IMR-90 (cell line): ENCODE results near the gene STAMBPL1. TPM values are rescaled to one million over a fixed set of nuclear protein-coding genes. Genes with fewer than 3 reads are reported as not detected.

Experiments
- ATAC-seq: fragments of 200-7000 bp; cut with Tn5 transposase; 2 replicates; pipeline ENCODE4 v1.9.1; 2020; ENCODE audit warnings: low read depth, mild to moderate bottlenecking, moderate library complexity
- BruUV-seq: library from RNA; stranded (reverse); fragments of 400-500 nt; replicated peaks from 2 replicates; lab custom pipeline; 2021; lab: Mats Ljungman, UMichigan
- CTCF ChIA-PET: fragments of 300-600 bp; formaldehyde crosslinking; extraction: SDS; loops from one replicate; lab custom pipeline; 2021; ENCODE audit warnings: antibody characterized with exemption; lab: Yijun Ruan, JAX
- POLR2A ChIA-PET: fragments of 300-600 bp; sonication (Branson Sonifier 250); formaldehyde crosslinking; loops from one replicate; lab custom pipeline; 2022; ENCODE audit warnings: antibody characterized with exemption; ENCODE audit not compliant: unreplicated experiment; lab: Charles Lee
- DNase-seq: peaks from one replicate; pipeline ENCODE4 v3.0.0; 2013
- H2AFZ ChIP-seq: replicated peaks from 2 replicates; pipeline ENCODE3; 2013; ENCODE audit warnings: low read length, mild to moderate bottlenecking; ENCODE audit not compliant: poor library complexity
- H2AK5ac ChIP-seq: 2 replicates; pipeline ENCODE4 v1.6.1; 2013; ENCODE audit warnings: low read depth, low read length, inconsistent platforms
- H2AK9ac ChIP-seq: replicated peaks from 2 replicates; pipeline ENCODE3; 2013; ENCODE audit warnings: mild to moderate bottlenecking, low read depth, low read length, moderate library complexity; ENCODE audit not compliant: poor library complexity
- H2BK120ac ChIP-seq: 2 replicates; pipeline ENCODE4 v1.6.1; 2013; ENCODE audit warnings: low read depth, low read length, inconsistent platforms
- H2BK15ac ChIP-seq: 3 replicates; pipeline ENCODE4 v1.6.1; 2013; ENCODE audit warnings: low read depth, low read length, inconsistent platforms
- H2BK20ac ChIP-seq: 2 replicates; pipeline ENCODE4 v1.6.1; 2013; ENCODE audit warnings: low read depth, mild to moderate bottlenecking, inconsistent platforms, low read length, moderate library complexity
- H2BK5ac ChIP-seq: 2 replicates; pipeline ENCODE4 v1.6.1; 2013; ENCODE audit warnings: mild to moderate bottlenecking, low read depth, low read length, inconsistent platforms; ENCODE audit not compliant: poor library complexity, severe bottlenecking
- H3K14ac ChIP-seq: replicated peaks from 2 replicates; pipeline ENCODE4 v1.6.1; 2013; ENCODE audit warnings: low read depth, low read length, inconsistent platforms
- H3K18ac ChIP-seq: 2 replicates; pipeline ENCODE4 v1.6.1; 2013; ENCODE audit warnings: low read depth, low read length, control low read depth
- H3K23ac ChIP-seq: 2 replicates; pipeline ENCODE4 v1.6.1; 2013; ENCODE audit warnings: low read depth, low read length, inconsistent platforms
- H3K27ac ChIP-seq: 2 replicates; pipeline ENCODE4 v1.5.1; 2013; ENCODE audit warnings: mild to moderate bottlenecking, control low read depth, low read length; ENCODE audit not compliant: insufficient read depth
- H3K27me3 ChIP-seq: 2 replicates; pipeline ENCODE4 v1.6.1; 2013; ENCODE audit warnings: low read length; ENCODE audit not compliant: control insufficient read depth, insufficient read depth
- H3K36me3 ChIP-seq: 2 replicates; pipeline ENCODE4 v1.6.1; 2013; ENCODE audit warnings: low read length, mixed read lengths; ENCODE audit not compliant: control insufficient read depth, insufficient read depth
- H3K4ac ChIP-seq: 2 replicates; pipeline ENCODE4 v1.6.1; 2013; ENCODE audit warnings: low read depth, low read length, inconsistent platforms
- H3K4me1 ChIP-seq: 2 replicates; pipeline ENCODE4 v1.6.1; 2013; ENCODE audit warnings: low read length, mixed read lengths; ENCODE audit not compliant: control insufficient read depth, insufficient read depth
- H3K4me2 ChIP-seq: 2 replicates; pipeline ENCODE4 v1.6.1; 2013; ENCODE audit warnings: low read depth, mild to moderate bottlenecking, control low read depth, low read length, moderate library complexity
- H3K4me3 ChIP-seq: 2 replicates; pipeline ENCODE4 v1.5.1; 2013; ENCODE audit warnings: low read depth, mild to moderate bottlenecking, control low read depth, low read length, moderate library complexity; ENCODE audit not compliant: insufficient read depth
- H3K56ac ChIP-seq: 2 replicates; pipeline ENCODE4 v1.6.1; 2013; ENCODE audit warnings: low read length, inconsistent platforms; ENCODE audit not compliant: insufficient read depth; ENCODE audit errors: extremely low read depth
- H3K79me1 ChIP-seq, 2 experiments: 2 replicates each; pipeline ENCODE4 v1.6.1; 2013; ENCODE audit warnings: low read length in 2 of 2, inconsistent platforms in 1 of 2, low read depth in 1 of 2
- H3K9ac ChIP-seq: 2 replicates; pipeline ENCODE4 v1.6.1; 2013; ENCODE audit warnings: low read depth, low read length, control low read depth
- H3K9me1 ChIP-seq: 2 replicates; pipeline ENCODE4 v1.6.1; 2013; ENCODE audit warnings: low read length, inconsistent platforms; ENCODE audit not compliant: insufficient read depth
- H3K9me3 ChIP-seq: 2 replicates; pipeline ENCODE4 v1.6.1; 2013; ENCODE audit warnings: low read length; ENCODE audit not compliant: control insufficient read depth, insufficient read depth
- H4K20me1 ChIP-seq: 2 replicates; pipeline ENCODE4 v1.6.1; 2013; ENCODE audit warnings: low read length, inconsistent platforms; ENCODE audit not compliant: insufficient read depth
- H4K5ac ChIP-seq: 2 replicates; pipeline ENCODE4 v1.6.1; 2013; ENCODE audit warnings: mild to moderate bottlenecking, low read depth, low read length, control low read depth
- H4K8ac ChIP-seq, 2 experiments: 2 replicates each; pipeline ENCODE4 v1.6.1; 2013; ENCODE audit warnings: low read depth in 2 of 2, low read length in 2 of 2, control low read depth in 1 of 2, inconsistent platforms in 1 of 2
- H4K91ac ChIP-seq: 2 replicates; pipeline ENCODE4 v1.6.1; 2013; ENCODE audit warnings: low read depth, low read length, inconsistent platforms; ENCODE audit not compliant: insufficient read depth
- BHLHE40 ChIP-seq: fragments of 150-350 bp; IDR thresholded peaks from 2 replicates; pipeline ENCODE4 v1.6.1; 2016; ENCODE audit warnings: mild to moderate bottlenecking, low read depth, low read length
- CEBPB ChIP-seq: IDR thresholded peaks from 2 replicates; pipeline ENCODE4 v1.6.1; 2012; ENCODE audit warnings: low read depth, low read length, improper control_type of control experiment
- CHD1 ChIP-seq: IDR thresholded peaks from 2 replicates; pipeline ENCODE4 v1.6.1; 2012; ENCODE audit warnings: low read depth, low read length, improper control_type of control experiment
- FOS ChIP-seq: fragments of 150-350 bp; IDR thresholded peaks from 2 replicates; pipeline ENCODE4 v1.6.1; 2016; ENCODE audit warnings: low read depth, low read length
- MAFK ChIP-seq: IDR thresholded peaks from 2 replicates; pipeline ENCODE4 v1.6.1; 2012; ENCODE audit warnings: low read depth, low read length, improper control_type of control experiment
- MAZ ChIP-seq: IDR thresholded peaks from 2 replicates; pipeline ENCODE4 v1.6.1; 2012; ENCODE audit warnings: low read depth, mild to moderate bottlenecking, low read length, improper control_type of control experiment, moderate library complexity, borderline replicate concordance
- MXI1 ChIP-seq: IDR thresholded peaks from 2 replicates; pipeline ENCODE4 v1.6.1; 2012; ENCODE audit warnings: low read depth, mild to moderate bottlenecking, low read length, moderate library complexity, borderline replicate concordance
- NFE2L2 ChIP-seq: fragments of 150-350 bp; IDR thresholded peaks from 2 replicates; pipeline ENCODE4 v1.6.1; 2016; ENCODE audit warnings: low read depth, mild to moderate bottlenecking, low read length
- POLR2A ChIP-seq: IDR thresholded peaks from 2 replicates; pipeline ENCODE4 v1.6.1; 2012; ENCODE audit warnings: mild to moderate bottlenecking, low read depth, low read length
- RAD21 ChIP-seq: IDR thresholded peaks from 2 replicates; pipeline ENCODE4 v1.6.1; 2012; ENCODE audit warnings: low read length, improper control_type of control experiment
- RCOR1 ChIP-seq: IDR thresholded peaks from 2 replicates; pipeline ENCODE4 v1.6.1; 2012; ENCODE audit warnings: mild to moderate bottlenecking, low read length, improper control_type of control experiment; ENCODE audit not compliant: insufficient replicate concordance
- RFX5 ChIP-seq: IDR thresholded peaks from 2 replicates; pipeline ENCODE4 v1.8.0; 2012; ENCODE audit warnings: low read depth, mild to moderate bottlenecking, low read length, moderate library complexity
- SMC3 ChIP-seq: fragments of 150-350 bp; IDR thresholded peaks from 2 replicates; pipeline ENCODE4 v1.6.1; 2016; ENCODE audit warnings: low read depth, mild to moderate bottlenecking, antibody characterized with exemption, low read length, moderate library complexity
- WGBS, 2 experiments: methylation state at CpG; one replicate each; pipeline versions ENCODE4 v1.1.5 to v1.1.7; 2013; ENCODE audit warnings: missing lambda C conversion rate in 2 of 2; ENCODE audit not compliant: insufficient read length in 1 of 2; ENCODE audit errors: extremely low coverage in 2 of 2; 5-methylcytosine and 5-hydroxymethylcytosine counted together
- dilution Hi-C: fragments of 300-500 bp; cut with HindIII; formaldehyde crosslinking; loops from one replicate; pipeline ENCODE4 v1.14.3; 2018; ENCODE audit warnings: low sequenced_read_pairs; ENCODE audit not compliant: unreplicated experiment
- in situ Hi-C: fragments of 300-500 bp; cut with MboI; formaldehyde crosslinking; loops from 3 replicates; pipeline ENCODE4 v1.14.3; 2019; ENCODE audit warnings: low sequenced_read_pairs, inconsistent platforms, mixed read lengths
- intact Hi-C: fragments of 100-400 bp; cut with micrococcal nuclease; formaldehyde crosslinking; loops from 2 replicates; pipeline ENCODE4 v1.10.0; 2022
- polyA plus RNA-seq, 3 experiments: library from polyadenylated mRNA; depleted of rRNA; stranded (reverse); fragments of >200 nt; gene quantifications; 2 replicates each; pipeline ENCODE4 v1.2.3, GENCODE V29; 2012; ENCODE audit warnings: low replicate concordance in 1 of 3
- total RNA-seq: library from RNA; depleted of rRNA; stranded (reverse); fragments of >200 nt; gene quantifications from 2 replicates; pipeline ENCODE4 v1.2.3, GENCODE V29; 2012
- TF ChIP-seq, protein P1 (sequence below): fragments of 150-350 bp; IDR thresholded peaks from 2 replicates; pipeline ENCODE4 v1.6.1; 2017; ENCODE audit warnings: mild to moderate bottlenecking, antibody characterized with exemption, low read length, low read depth
- TF ChIP-seq, protein P2 (sequence below): fragments of 150-350 bp; IDR thresholded peaks from 2 replicates; pipeline ENCODE4 v1.6.1; 2016; ENCODE audit warnings: low read depth, mild to moderate bottlenecking, low read length, moderate library complexity, borderline replicate concordance
- TF ChIP-seq, protein P3 (sequence below): conservative IDR thresholded peaks from 2 replicates; pipeline ENCODE4 v1.5.1; 2012; ENCODE audit warnings: mild to moderate bottlenecking, low read depth, low read length, improper control_type of control experiment

STAMBPL1 gene
- total and polyA plus RNA-seq, 2 of the 4 experiments (the other 2 are of a cell fraction) = 26.8 to 28.1 TPM

DNA sequence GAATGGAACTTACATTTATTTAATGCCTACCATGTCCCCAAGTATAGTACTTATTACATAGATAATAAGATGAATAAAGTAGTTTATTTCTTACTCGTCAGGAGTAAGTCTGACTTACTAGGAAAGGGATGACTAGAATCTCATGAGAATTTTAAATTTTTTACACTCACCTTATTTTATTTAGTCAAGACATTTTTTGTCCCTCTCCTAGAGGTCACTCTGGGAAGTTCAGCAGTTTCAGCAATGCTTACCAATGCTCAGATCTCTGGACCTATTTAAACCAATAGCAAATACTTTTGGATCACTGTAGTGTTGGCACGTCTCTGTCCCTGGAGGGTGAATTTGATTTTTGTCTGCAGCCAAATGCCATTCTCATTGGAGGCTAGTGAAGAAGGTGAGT lies 83.3 kb downstream of the STAMBPL1 start:
- Histone ChIP-seq H3K36me3 (no peaks in the 10 kb centered on the region), H3K4me3 (no peak overlapping the region), H4K8ac (no peak overlapping the region), H3K4ac (no peak overlapping the region), H3K9me1 (peaks cover 3% of the 10 kb centered on the region; the same call in 1 of the 2 replicates), H3K14ac (no peak overlapping the region), H4K91ac (no peak overlapping the region), H2AK5ac (no peak overlapping the region), H2BK15ac (no peak overlapping the region), H4K5ac (no peak overlapping the region), H3K23ac (no peak overlapping the region), H3K4me2 (no peak overlapping the region), H4K20me1 (no peaks in the 10 kb centered on the region), H2BK120ac (no peak overlapping the region), H2AFZ (no peak overlapping the region), H2BK5ac (no peak overlapping the region), H2BK20ac (no peak overlapping the region), H3K27me3 (no peaks in the 10 kb centered on the region), H2AK9ac (no peak overlapping the region), H3K56ac (no peak overlapping the region), H3K9me3 (no peaks in the 10 kb centered on the region), H3K27ac (no peak overlapping the region), H3K4me1 (peaks cover 10% of the 10 kb centered on the region), H3K18ac (no peak overlapping the region), H3K79me1 (peaks cover 8 to 48% of the 10 kb centered on the region in 2 experiments; a peak in 3 of 4 replicates), H3K9ac (no peak overlapping the region)
- dilution Hi-C loops (no loop called here), in situ Hi-C loops (no loop called here), intact Hi-C loops (no loop called here)
- ATAC-seq (no peak), DNase-seq (no peak)
- TF ChIP-seq RAD21 (no peak), BHLHE40 (no peak), POLR2A (no peak), NFE2L2 (no peak), MAFK (no peak), SMC3 (no peak), RFX5 (no peak), RCOR1 (no peak), FOS (no peak), CHD1 (no peak), MAZ (no peak), CEBPB (no peak), MXI1 (no peak)
- TF ChIP-seq, protein P1, sequence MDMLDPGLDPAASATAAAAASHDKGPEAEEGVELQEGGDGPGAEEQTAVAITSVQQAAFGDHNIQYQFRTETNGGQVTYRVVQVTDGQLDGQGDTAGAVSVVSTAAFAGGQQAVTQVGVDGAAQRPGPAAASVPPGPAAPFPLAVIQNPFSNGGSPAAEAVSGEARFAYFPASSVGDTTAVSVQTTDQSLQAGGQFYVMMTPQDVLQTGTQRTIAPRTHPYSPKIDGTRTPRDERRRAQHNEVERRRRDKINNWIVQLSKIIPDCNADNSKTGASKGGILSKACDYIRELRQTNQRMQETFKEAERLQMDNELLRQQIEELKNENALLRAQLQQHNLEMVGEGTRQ = no peak
- TF ChIP-seq, protein P2, sequence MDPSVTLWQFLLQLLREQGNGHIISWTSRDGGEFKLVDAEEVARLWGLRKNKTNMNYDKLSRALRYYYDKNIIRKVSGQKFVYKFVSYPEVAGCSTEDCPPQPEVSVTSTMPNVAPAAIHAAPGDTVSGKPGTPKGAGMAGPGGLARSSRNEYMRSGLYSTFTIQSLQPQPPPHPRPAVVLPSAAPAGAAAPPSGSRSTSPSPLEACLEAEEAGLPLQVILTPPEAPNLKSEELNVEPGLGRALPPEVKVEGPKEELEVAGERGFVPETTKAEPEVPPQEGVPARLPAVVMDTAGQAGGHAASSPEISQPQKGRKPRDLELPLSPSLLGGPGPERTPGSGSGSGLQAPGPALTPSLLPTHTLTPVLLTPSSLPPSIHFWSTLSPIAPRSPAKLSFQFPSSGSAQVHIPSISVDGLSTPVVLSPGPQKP = no peak
- TF ChIP-seq, protein P3, sequence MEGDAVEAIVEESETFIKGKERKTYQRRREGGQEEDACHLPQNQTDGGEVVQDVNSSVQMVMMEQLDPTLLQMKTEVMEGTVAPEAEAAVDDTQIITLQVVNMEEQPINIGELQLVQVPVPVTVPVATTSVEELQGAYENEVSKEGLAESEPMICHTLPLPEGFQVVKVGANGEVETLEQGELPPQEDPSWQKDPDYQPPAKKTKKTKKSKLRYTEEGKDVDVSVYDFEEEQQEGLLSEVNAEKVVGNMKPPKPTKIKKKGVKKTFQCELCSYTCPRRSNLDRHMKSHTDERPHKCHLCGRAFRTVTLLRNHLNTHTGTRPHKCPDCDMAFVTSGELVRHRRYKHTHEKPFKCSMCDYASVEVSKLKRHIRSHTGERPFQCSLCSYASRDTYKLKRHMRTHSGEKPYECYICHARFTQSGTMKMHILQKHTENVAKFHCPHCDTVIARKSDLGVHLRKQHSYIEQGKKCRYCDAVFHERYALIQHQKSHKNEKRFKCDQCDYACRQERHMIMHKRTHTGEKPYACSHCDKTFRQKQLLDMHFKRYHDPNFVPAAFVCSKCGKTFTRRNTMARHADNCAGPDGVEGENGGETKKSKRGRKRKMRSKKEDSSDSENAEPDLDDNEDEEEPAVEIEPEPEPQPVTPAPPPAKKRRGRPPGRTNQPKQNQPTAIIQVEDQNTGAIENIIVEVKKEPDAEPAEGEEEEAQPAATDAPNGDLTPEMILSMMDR = no peak
- ChIA-PET POLR2A (no interaction called here), CTCF (no interaction called here)
- BruUV-seq = no TSS peak
- WGBS, 2 experiments = no CpG with 5 or more reads among the region's 2 CpGs
